GM12891 (cell line): ENCODE measurements around the gene ANKRD16.
A peak's percentile ranks its signal among the peaks of the same experiment; 100 is the strongest.
"Not testable (repeated sequence)": the region's sequence is repeated elsewhere in the genome, so short reads cannot be mapped to it uniquely, and the experiment has no call there.

ENCODE experiments used
- DNase-seq: peaks from one replicate; pipeline ENCODE4 v3.0.0; 2011; ENCODE audit warnings: low spot score; ENCODE audit not compliant: insufficient read length
- FAIRE-seq: peaks from 2 replicates; lab custom pipeline; 2011; peaks lifted over from hg19 to GRCh38; lab: Jason Lieb, UNC
- PAX5 ChIP-seq: IDR thresholded peaks from 2 replicates; pipeline ENCODE4 v1.6.1; 2011; ENCODE audit warnings: low read length, moderate library complexity, mild to moderate bottlenecking; ENCODE audit not compliant: insufficient read depth, severe bottlenecking
- POLR2A ChIP-seq: IDR thresholded peaks from 2 replicates; pipeline ENCODE4 v1.6.1; 2011; ENCODE audit warnings: low read depth, low read length, control low read depth
- POLR2AphosphoS5 ChIP-seq: IDR thresholded peaks from 2 replicates; pipeline ENCODE4 v1.6.1; 2011; ENCODE audit warnings: low read depth, low read length, control low read depth
- POU2F2 ChIP-seq: IDR thresholded peaks from 2 replicates; pipeline ENCODE4 v1.6.1; 2011; ENCODE audit warnings: low read depth, mild to moderate bottlenecking, control low read depth, low read length, moderate library complexity
- SPI1 ChIP-seq: IDR thresholded peaks from 2 replicates; pipeline ENCODE4 v1.6.1; 2011; ENCODE audit warnings: low read depth, low read length, control low read depth
- TAF1 ChIP-seq: IDR thresholded peaks from 2 replicates; pipeline ENCODE4 v1.6.1; 2011; ENCODE audit warnings: low read depth, low read length, control low read depth

ANKRD16 gene

DNA sequence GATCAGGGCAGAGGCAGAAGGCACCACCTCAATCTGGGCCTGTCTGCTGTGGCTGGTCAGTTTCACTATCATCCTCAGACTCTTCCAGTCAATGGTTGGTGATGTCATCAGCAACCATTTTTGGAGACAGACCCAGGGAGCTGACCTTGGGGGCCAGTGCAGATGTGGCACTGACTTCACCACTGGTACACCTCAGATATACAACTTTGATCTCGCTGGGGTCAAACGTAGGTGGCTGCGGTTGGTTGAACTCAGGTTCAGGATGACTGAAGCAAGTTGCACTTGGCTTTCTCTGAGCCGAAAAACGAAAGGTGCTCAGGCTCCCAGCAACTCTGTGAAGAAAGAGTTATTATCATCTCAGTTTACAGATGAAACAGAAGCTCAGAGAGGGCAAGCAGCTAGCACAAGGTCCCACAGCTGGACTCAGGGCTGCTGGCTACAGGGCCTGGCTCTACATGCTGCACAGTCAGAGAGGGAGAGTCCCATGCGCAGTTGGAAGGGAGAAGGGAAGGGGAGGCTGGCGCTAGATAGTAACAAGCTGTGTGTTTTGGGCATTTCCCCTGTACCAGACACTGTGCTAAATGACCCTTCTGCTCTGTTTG lies 27.2 kb downstream of the ANKRD16 start:
- TF ChIP-seq POLR2AphosphoS5 (no peak), SPI1 (no peak), PAX5 (peak; percentile 99), POLR2A (no peak), TAF1 (no peak), POU2F2 (peak; percentile 84)
- peak; percentile 60 for DNase-seq
- FAIRE-seq = peak; percentile 98

DNA sequence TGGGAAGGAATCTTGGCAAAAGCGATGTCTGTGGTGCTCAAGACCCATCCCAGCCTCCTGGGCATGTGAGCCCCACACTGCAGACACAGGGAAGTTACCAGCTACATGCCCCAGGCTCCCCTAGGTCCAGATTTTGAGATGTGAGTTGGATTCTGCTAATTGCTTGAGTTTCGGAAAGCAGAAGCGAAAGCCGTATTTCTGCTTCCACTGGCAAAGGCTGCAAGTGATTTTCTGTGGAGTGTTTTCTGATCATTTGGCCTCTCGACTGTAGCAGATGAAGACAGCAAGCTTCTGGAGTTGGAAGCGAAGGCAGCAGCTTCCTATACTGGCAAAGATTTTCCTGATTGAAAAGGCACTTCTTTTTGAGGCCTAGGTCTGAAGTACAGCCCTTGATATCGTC lies 29.6 kb downstream of the ANKRD16 start:
- DNase-seq (no peak), FAIRE-seq (no peak)

DNA sequence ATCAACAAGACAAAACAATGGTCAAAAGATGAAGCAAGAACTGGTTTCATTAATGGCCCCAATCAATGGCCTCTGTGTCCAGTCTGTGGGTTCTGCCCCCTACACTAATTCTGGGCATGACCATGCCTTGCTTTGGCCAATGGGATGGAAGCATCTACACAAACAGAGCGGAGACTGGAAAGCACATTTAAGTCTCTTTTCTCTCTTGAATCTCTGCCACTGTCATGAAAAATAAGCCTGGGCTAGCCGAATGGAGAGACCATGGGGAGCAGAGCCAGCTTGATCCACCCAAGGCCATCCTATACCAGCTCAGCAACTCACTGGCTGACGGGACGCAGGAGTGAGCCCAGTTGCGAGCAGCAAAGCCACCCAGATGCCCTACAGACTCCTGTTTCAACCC lies 30.9 kb downstream of the ANKRD16 start:
- DNase-seq (no peak), FAIRE-seq (no peak)
- TF ChIP-seq TAF1 = no peak
- TF ChIP-seq POLR2A = no peak
- TF ChIP-seq PAX5 = no peak
- TF ChIP-seq POU2F2 = no peak
- no peak for TF ChIP-seq POLR2AphosphoS5
- no peak for TF ChIP-seq SPI1

More for the DNA sequence above, 29.6 kb downstream of the ANKRD16 start:
- TF ChIP-seq SPI1 = peak; percentile 61; the same call in 1 of the 2 replicates
- no peak for TF ChIP-seq POU2F2

DNA sequence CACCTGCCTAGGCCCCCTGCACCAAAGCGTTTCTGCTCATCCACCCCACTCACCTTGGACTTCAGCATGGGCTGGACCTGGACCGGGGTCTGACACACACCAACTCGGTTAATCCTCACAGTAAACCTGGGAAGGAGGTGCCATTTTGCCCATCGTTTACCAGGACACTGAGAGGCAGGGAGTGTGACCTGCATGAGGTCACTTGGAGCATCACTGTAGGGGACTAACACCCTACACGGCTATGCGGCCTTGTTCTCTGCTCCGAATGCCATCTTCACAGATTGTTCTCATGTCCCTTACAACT lies 33.0 kb downstream of the ANKRD16 start:
- FAIRE-seq (no peak), DNase-seq (no peak)
- TF ChIP-seq TAF1 (no peak), POU2F2 (no peak), PAX5 (no peak), POLR2AphosphoS5 (no peak), SPI1 (no peak), POLR2A (no peak)

DNA sequence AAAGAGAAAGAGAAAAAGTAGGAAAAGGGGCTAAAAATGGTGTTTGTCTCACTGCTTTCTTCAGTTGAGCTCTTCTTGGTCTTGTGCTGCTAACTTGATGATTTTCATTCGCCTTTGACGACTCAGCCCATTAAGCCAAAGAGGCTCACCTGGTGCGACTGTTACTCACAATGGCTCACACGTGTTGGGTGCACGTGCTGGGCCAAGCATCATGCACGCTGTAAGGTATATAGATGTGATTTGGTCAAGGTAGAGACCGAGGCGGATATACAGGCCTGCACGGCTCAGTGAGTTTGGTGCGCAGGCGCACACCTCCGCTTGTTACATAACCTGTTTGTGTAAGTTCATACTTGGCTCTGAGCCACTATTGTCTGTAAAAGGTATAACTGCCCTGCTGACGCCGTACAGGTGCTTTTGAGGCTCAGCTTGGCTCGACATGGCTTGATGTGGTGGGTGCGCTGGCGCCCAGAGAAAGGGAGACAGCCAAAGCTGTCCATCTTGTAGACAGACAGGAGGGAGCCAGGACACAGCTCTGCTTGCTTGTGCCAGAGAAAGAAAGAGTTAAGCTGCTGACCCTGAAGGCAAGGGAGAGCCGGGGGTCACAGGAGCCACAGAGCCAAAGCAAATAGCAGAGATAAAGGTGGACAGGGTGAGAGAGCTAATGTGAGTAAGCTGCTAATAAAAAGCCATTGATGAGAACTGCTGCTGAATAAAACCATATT lies 33.6 kb downstream of the ANKRD16 start:
- FAIRE-seq (no peak), DNase-seq (no peak)
- TF ChIP-seq POLR2A (no peak), POU2F2 (no peak), SPI1 (no peak), TAF1 (no peak), POLR2AphosphoS5 (no peak)

DNA sequence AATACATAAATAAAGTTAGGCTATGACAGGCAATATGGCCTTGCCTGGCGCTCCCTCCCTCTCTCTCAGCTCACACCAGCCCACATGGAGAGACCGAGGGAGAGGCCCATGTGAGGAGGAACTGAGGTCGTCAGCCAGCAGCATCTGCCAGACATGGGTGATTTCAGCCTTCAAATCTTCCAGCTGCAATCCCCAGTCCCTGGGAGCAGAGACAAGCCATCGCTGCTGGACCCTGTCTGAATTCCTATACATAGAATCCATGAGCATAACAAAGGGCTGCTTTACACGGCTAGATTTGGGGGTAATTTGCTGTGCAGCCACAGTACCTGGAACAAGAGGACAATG lies 35.6 kb downstream of the ANKRD16 start:
- no peak for DNase-seq
- TF ChIP-seq SPI1 = no peak
- TF ChIP-seq TAF1 = no peak
- no peak for TF ChIP-seq POLR2A
- TF ChIP-seq POLR2AphosphoS5 = no peak
- TF ChIP-seq PAX5 = no peak
- no peak for TF ChIP-seq POU2F2
- no peak for FAIRE-seq

DNA sequence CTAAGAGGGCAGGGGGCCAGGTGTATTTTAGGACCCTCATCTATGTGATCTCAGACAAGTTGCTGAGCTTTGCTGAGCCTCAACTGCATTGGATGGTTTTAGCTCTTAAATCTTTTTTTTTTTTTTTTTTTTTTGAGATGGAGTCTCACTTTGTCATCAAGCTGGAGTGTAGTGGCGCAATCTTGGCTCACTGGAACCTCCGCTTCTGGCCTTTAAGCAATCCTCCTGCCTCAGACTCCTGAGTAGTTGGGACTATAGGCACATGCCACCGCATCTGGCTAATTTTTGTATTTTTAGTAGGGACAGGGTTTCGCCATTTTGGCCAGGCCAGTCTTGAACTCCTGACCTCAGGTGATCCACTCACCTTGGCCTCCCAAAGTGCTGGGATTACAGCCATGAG lies 43.0 kb downstream of the ANKRD16 start:
- not testable (repeated sequence) for DNase-seq, FAIRE-seq

DNA sequence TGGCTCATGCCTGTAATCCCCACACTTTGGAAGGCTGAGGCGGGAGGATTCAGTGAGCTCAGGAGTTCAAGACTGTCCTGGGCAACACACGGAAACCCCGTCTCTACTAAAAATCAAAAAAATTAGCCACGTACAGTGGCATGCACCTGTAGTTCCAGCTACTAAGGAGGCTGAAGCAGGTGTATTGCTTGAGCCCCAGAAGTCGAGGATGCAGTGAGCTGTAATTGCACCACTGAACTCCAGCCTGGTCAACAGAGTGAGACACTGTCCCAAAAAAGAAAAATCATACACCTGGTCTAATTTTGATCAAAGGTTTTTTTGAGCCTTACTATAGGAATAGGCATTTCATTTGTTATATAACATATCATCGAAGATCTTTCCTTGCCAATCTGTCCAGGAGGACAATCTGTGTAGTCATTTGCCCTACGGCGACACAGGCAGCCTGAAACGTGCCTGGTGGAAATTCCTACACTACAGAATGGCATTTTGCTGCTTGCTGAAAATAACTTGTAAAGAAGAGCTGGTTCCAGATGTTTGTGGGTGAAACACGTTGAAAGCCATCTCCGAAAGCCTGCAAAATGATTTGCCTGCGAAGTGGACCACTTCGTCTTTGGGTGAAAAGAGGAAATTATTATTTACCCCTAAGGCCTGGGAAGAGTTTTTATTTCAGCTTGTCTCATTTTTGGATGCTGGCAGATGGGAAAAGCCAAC lies 45.2 kb downstream of the ANKRD16 start:
- FAIRE-seq (peak; percentile 78), DNase-seq (no peak)
- TF ChIP-seq TAF1 (no peak), POU2F2 (no peak), PAX5 (no peak), POLR2AphosphoS5 (no peak), POLR2A (no peak), SPI1 (no peak)

DNA sequence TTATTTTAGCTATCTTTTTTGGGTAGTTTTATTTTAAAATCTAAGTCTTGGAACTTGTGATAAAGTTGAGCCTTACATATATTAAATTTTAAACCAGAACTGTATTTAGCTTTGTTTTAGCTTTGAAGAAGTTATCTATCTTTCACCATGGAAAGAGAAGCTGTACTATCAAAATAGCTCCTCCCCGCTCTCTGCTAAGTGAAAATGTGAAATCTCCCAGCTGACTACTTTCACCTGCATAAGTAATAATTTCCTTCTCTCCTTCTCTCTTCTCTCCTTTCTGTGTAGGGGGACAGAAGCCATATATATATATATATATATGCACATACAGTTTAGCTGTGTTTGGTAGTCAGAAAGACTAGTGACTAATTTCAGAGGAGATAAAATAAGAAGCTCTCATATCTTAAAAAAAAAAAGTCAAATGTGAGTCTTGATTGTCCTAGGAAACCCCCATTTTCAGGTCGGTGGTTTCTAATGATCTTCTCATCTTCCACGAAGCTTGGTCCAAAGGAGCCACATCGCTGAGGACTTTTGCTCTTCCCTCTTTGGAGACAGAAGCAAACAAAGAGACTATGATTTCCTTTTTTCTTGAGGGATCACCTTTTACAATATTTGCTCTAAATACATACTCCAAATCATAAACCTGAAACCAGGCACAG lies 45.9 kb downstream of the ANKRD16 start:
- DNase-seq = no peak
- FAIRE-seq = no peak
- no peak for TF ChIP-seq POU2F2
- TF ChIP-seq PAX5 = peak; percentile 19
- TF ChIP-seq SPI1 = no peak
- TF ChIP-seq TAF1 = no peak
- TF ChIP-seq POLR2AphosphoS5 = no peak

DNA sequence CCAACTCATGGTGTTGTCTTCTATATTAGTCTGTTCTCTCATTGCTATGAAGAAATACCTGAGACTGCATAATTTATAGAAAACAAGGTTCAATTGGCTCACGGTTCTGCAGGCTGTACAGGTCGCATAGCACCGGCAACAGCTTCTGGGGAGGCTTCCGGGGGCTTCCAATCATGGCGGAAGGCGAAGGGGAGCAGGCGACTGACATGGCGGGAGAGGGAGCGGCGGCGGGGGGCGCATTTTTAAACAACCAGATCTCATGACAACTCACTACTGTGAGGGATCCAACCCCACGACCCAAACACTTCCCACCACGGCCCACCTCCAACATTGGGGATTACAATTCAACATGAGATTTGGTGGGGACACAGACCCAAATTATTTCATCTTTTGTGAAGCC lies 47.7 kb downstream of the ANKRD16 start:
- no peak for FAIRE-seq
- DNase-seq = no peak
- no peak for TF ChIP-seq POLR2A
